Measurements from ENCODE around the gene FBXO34. TPM values are rescaled to one million over a fixed set of nuclear protein-coding genes. Genes with fewer than 3 reads are reported as not detected.

The FBXO34 gene
- total RNA-seq, 2 donors from 2014 or later = 44.1 to 51.6 TPM

GRCh38 chr14:55265197-55265596 lies 6.0 kb upstream of the FBXO34 start:
- 93 to 94% methylated on average over 4 of the region's 4 CpGs for WGBS, 2 experiments (ENCODE audit: insufficient coverage in 1 of 2, insufficient read length in 1 of 2)
- Histone ChIP-seq H3K4me1 (ENCODE audit: control insufficient read depth, insufficient read depth, low read length) (peaks cover 2% of the 10 kb centered on the region), H3K9ac (ENCODE audit: extremely low read depth, low read length, poor library complexity, severe bottlenecking) (no peak overlapping the region), H3K27ac (ENCODE audit: low read depth, low read length) (no peak overlapping the region), H3K36me3 (ENCODE audit: control insufficient read depth, insufficient read depth, low read length) (no peaks in the 10 kb centered on the region), H3K4me3 (ENCODE audit: low read length) (no peak overlapping the region), H3K27me3 (ENCODE audit: control insufficient read depth, insufficient read depth, low read length, poor library complexity, severe bottlenecking) (no peaks in the 10 kb centered on the region), H3K9me3 (ENCODE audit: control insufficient read depth, low read length) (no peaks in the 10 kb centered on the region)
- Mint-ChIP-seq H3K4me1 (peaks cover 22% of the 10 kb centered on the region), H3K27ac (no peak overlapping the region), H3K9me3 (no peaks in the 10 kb centered on the region), H3K36me3 (ENCODE audit: low read depth) (no peaks in the 10 kb centered on the region), H3K4me3 (no peak overlapping the region), H3K27me3 (ENCODE audit: insufficient read depth) (peaks cover 1% of the 10 kb centered on the region)
- no peak for TF ChIP-seq CTCF (conservative IDR thresholded peaks at IDR 0.05)
- DNase-seq = no peak

- Mint-ChIP-seq H3K9me3 (no peaks in the 10 kb centered on the region), H3K27me3 (ENCODE audit: insufficient read depth) (no peaks in the 10 kb centered on the region)
These were observed 3.4 kb upstream of the FBXO34 start for GRCh38 chr14:55267820-55268219.

GRCh38 chr14:55271572-55272298 lies 514 bp downstream of the FBXO34 start:
- Histone ChIP-seq H3K36me3 (ENCODE audit: control insufficient read depth, insufficient read depth, low read length) (peaks cover 12% of the 10 kb centered on the region), H3K4me3 (ENCODE audit: low read length) (peak overlapping the region; percentile 96), H3K27me3 (ENCODE audit: control insufficient read depth, insufficient read depth, low read length, poor library complexity, severe bottlenecking) (no peaks in the 10 kb centered on the region), H3K4me1 (ENCODE audit: control insufficient read depth, insufficient read depth, low read length) (no peaks in the 10 kb centered on the region), H3K9me3 (ENCODE audit: control insufficient read depth, low read length) (peaks cover 16% of the 10 kb centered on the region), H3K27ac (ENCODE audit: low read depth, low read length) (peak overlapping the region; percentile 54), H3K9ac (ENCODE audit: extremely low read depth, low read length, poor library complexity, severe bottlenecking) (peak overlapping the region; percentile 93)
- WGBS, 2 experiments (ENCODE audit: insufficient coverage in 1 of 2, insufficient read length in 1 of 2) = 0 to 2% methylated on average over 27 to 77 of the region's 80 CpGs
- Mint-ChIP-seq H3K27ac (peak overlapping the region; percentile 95), H3K27me3 (ENCODE audit: insufficient read depth) (no peaks in the 10 kb centered on the region), H3K9me3 (peaks cover 16% of the 10 kb centered on the region), H3K4me3 (peak overlapping the region; percentile 87), H3K4me1 (peaks cover 40% of the 10 kb centered on the region), H3K36me3 (ENCODE audit: low read depth) (peaks cover 11% of the 10 kb centered on the region)
- no peak for TF ChIP-seq CTCF (conservative IDR thresholded peaks at IDR 0.05)
- DNase-seq = peak; percentile 82

More at GRCh38 chr14:55267820-55268219, 3.4 kb upstream of the FBXO34 start:
- Mint-ChIP-seq H3K27ac (no peak overlapping the region), H3K4me1 (peaks cover 25% of the 10 kb centered on the region), H3K4me3 (no peak overlapping the region), H3K36me3 (ENCODE audit: low read depth) (no peaks in the 10 kb centered on the region)
- Histone ChIP-seq H3K9me3 (ENCODE audit: control insufficient read depth, low read length) (no peaks in the 10 kb centered on the region), H3K4me1 (ENCODE audit: control insufficient read depth, insufficient read depth, low read length) (peaks cover 2% of the 10 kb centered on the region), H3K4me3 (ENCODE audit: low read length) (no peak overlapping the region), H3K36me3 (ENCODE audit: control insufficient read depth, insufficient read depth, low read length) (no peaks in the 10 kb centered on the region), H3K9ac (ENCODE audit: extremely low read depth, low read length, poor library complexity, severe bottlenecking) (no peak overlapping the region), H3K27me3 (ENCODE audit: control insufficient read depth, insufficient read depth, low read length, poor library complexity, severe bottlenecking) (no peaks in the 10 kb centered on the region), H3K27ac (ENCODE audit: low read depth, low read length) (no peak overlapping the region)
- DNase-seq = no peak
- TF ChIP-seq CTCF (conservative IDR thresholded peaks at IDR 0.05) = no peak
- WGBS, 2 experiments (ENCODE audit: insufficient coverage in 1 of 2, insufficient read length in 1 of 2) = 83 to 87% methylated on average over 1 to 3 of the region's 3 CpGs
